Measurements from ENCODE around the gene CASP9. TPM values are rescaled to one million over a fixed set of nuclear protein-coding genes. Genes with fewer than 3 reads are reported as not detected.

The CASP9 gene
- total and polyA plus RNA-seq, 2 donors (not counting 1 experiment from before 2014, with no cell fraction given) = 5.6 to 6.4 TPM

- Histone ChIP-seq H3K4me3 (replicated peaks in 1 of 4; ENCODE audit: control extremely low read depth in 1 of 4, insufficient read depth in 1 of 4, low read depth in 3 of 4, low read length in 4 of 4) (no peak overlapping the region), H3K79me2 (ENCODE audit: control insufficient read depth, insufficient read depth, low read length) (no peaks in the 10 kb centered on the region), H3K36me3 (ENCODE audit: control insufficient read depth, insufficient read depth, low read length) (no peaks in the 10 kb centered on the region), H3K27me3 (ENCODE audit: control insufficient read depth, insufficient read depth, low read length) (peaks cover 7% of the 10 kb centered on the region), H4K20me1 (ENCODE audit: control insufficient read depth, extremely low read depth, insufficient read depth, low read length) (peaks cover 1% of the 10 kb centered on the region), H3K9me3 (ENCODE audit: control insufficient read depth, insufficient read depth, low read depth, low read length) (no peaks in the 10 kb centered on the region), H3K4me1 (ENCODE audit: control insufficient read depth, extremely low read depth, insufficient read depth, low read length) (no peaks in the 10 kb centered on the region), H2AFZ (ENCODE audit: low read length) (no peak overlapping the region), H3K9ac (ENCODE audit: insufficient read depth, low read length) (no peak overlapping the region), H3K4me2 (ENCODE audit: extremely low read depth, insufficient read depth, low read length) (no peak overlapping the region), H3K27ac (ENCODE audit: insufficient read depth, low read length) (no peak overlapping the region)
- no peak for TF ChIP-seq EZH2 (IDR thresholded peaks at IDR 0.05; ENCODE audit: low read length, missing control alignments)
- no peak for TF ChIP-seq CTCF (conservative IDR thresholded peaks at IDR 0.05 in 1 of 2, IDR thresholded peaks at IDR 0.05 in 1 of 2; ENCODE audit: low read depth in 1 of 2, low read length in 2 of 2)
- no peak for DNase-seq (ENCODE audit: low read depth in 2 of 2)
Measured at GRCh38 chr1:15443281-15443680, 80.7 kb downstream of the CASP9 start.

- Histone ChIP-seq H3K27ac (ENCODE audit: insufficient read depth, low read length) (no peak overlapping the region), H2AFZ (ENCODE audit: low read length) (no peak overlapping the region), H3K79me2 (ENCODE audit: control insufficient read depth, insufficient read depth, low read length) (no peaks in the 10 kb centered on the region), H3K4me2 (ENCODE audit: extremely low read depth, insufficient read depth, low read length) (no peak overlapping the region), H4K20me1 (ENCODE audit: control insufficient read depth, extremely low read depth, insufficient read depth, low read length) (peaks cover 1% of the 10 kb centered on the region), H3K9me3 (ENCODE audit: control insufficient read depth, insufficient read depth, low read depth, low read length) (no peaks in the 10 kb centered on the region), H3K27me3 (ENCODE audit: control insufficient read depth, insufficient read depth, low read length) (peaks cover 7% of the 10 kb centered on the region), H3K36me3 (ENCODE audit: control insufficient read depth, insufficient read depth, low read length) (no peaks in the 10 kb centered on the region), H3K9ac (ENCODE audit: insufficient read depth, low read length) (no peak overlapping the region), H3K4me3 (replicated peaks in 1 of 4; ENCODE audit: control extremely low read depth in 1 of 4, insufficient read depth in 1 of 4, low read depth in 3 of 4, low read length in 4 of 4) (no peak overlapping the region), H3K4me1 (ENCODE audit: control insufficient read depth, extremely low read depth, insufficient read depth, low read length) (no peaks in the 10 kb centered on the region)
- no peak for DNase-seq (ENCODE audit: low read depth in 2 of 2)
- no peak for TF ChIP-seq EZH2 (IDR thresholded peaks at IDR 0.05; ENCODE audit: low read length, missing control alignments)
- TF ChIP-seq CTCF (conservative IDR thresholded peaks at IDR 0.05 in 1 of 2, IDR thresholded peaks at IDR 0.05 in 1 of 2; ENCODE audit: low read depth in 1 of 2, low read length in 2 of 2) = no peak
Measured at GRCh38 chr1:15442759-15443158, 81.3 kb downstream of the CASP9 start.

GRCh38 chr1:15442119-15442518 is 81.9 kb downstream of the CASP9 start:
- H3K36me3 ChIP-seq (ENCODE audit: control insufficient read depth, insufficient read depth, low read length) = no peaks in the 10 kb centered on the region
- H3K79me2 ChIP-seq (ENCODE audit: control insufficient read depth, insufficient read depth, low read length) = no peaks in the 10 kb centered on the region
- peaks cover 7% of the 10 kb centered on the region for H3K27me3 ChIP-seq (ENCODE audit: control insufficient read depth, insufficient read depth, low read length)
- H3K9me3 ChIP-seq (ENCODE audit: control insufficient read depth, insufficient read depth, low read depth, low read length) = no peaks in the 10 kb centered on the region
- H2AFZ ChIP-seq (ENCODE audit: low read length) = no peak overlapping the region
- no peak overlapping the region for H3K4me3 ChIP-seq (replicated peaks in 1 of 4; ENCODE audit: control extremely low read depth in 1 of 4, insufficient read depth in 1 of 4, low read depth in 3 of 4, low read length in 4 of 4)
- H3K4me2 ChIP-seq (ENCODE audit: extremely low read depth, insufficient read depth, low read length) = no peak overlapping the region
- H4K20me1 ChIP-seq (ENCODE audit: control insufficient read depth, extremely low read depth, insufficient read depth, low read length) = peaks cover 1% of the 10 kb centered on the region
- H3K9ac ChIP-seq (ENCODE audit: insufficient read depth, low read length) = no peak overlapping the region
- TF ChIP-seq EZH2 (IDR thresholded peaks at IDR 0.05; ENCODE audit: low read length, missing control alignments) = no peak
- no peak overlapping the region for H3K27ac ChIP-seq (ENCODE audit: insufficient read depth, low read length)
- no peak for DNase-seq (ENCODE audit: low read depth in 2 of 2)
- H3K4me1 ChIP-seq (ENCODE audit: control insufficient read depth, extremely low read depth, insufficient read depth, low read length) = no peaks in the 10 kb centered on the region

Other genes starting within 250 kb of the CASP9 start
- gene EFHD2, start 114.3 kb downstream of the CASP9 start, total RNA-seq = 14.1 and 14.9 TPM in 2 replicates
- gene EFHD2, start 114.3 kb downstream of the CASP9 start, polyA plus RNA-seq = 23.5 and 33.7 TPM in 2 replicates
- gene CTRC, start 85.8 kb downstream of the CASP9 start, total RNA-seq = not detected in 2 replicates
- not detected in 2 replicates for gene CTRC, start 85.8 kb downstream of the CASP9 start, polyA plus RNA-seq
- gene CELA2A, start 67.5 kb downstream of the CASP9 start, total RNA-seq = not detected in 2 replicates
- gene CELA2A, start 67.5 kb downstream of the CASP9 start, polyA plus RNA-seq = not detected in 2 replicates
- not detected in 2 replicates for gene CELA2B, start 48.1 kb downstream of the CASP9 start, total RNA-seq
- not detected in 2 replicates for gene CELA2B, start 48.1 kb downstream of the CASP9 start, polyA plus RNA-seq
- 14.9 and 18.8 TPM in 2 replicates for gene DNAJC16, start 2.6 kb upstream of the CASP9 start, total RNA-seq
- 15.3 and 18.9 TPM in 2 replicates for gene DNAJC16, start 2.6 kb upstream of the CASP9 start, polyA plus RNA-seq
- gene AGMAT, start 60.8 kb upstream of the CASP9 start, total RNA-seq = 1.0 and 1.2 TPM in 2 replicates
- 0.52 and 0.53 TPM in 2 replicates for gene AGMAT, start 60.8 kb upstream of the CASP9 start, polyA plus RNA-seq
- 10.8 and 11.7 TPM in 2 replicates for gene DDI2, start 93.2 kb upstream of the CASP9 start, total RNA-seq
- gene DDI2, start 93.2 kb upstream of the CASP9 start, polyA plus RNA-seq = 6.4 and 9.3 TPM in 2 replicates
- 79.4 and 94.6 TPM in 2 replicates for gene PLEKHM2, start 160.1 kb upstream of the CASP9 start, total RNA-seq
- 27.3 and 32.3 TPM in 2 replicates for gene PLEKHM2, start 160.1 kb upstream of the CASP9 start, polyA plus RNA-seq
- 0.77 and 0.83 TPM in 2 replicates for gene SLC25A34, start 212.0 kb upstream of the CASP9 start, total RNA-seq
- gene SLC25A34, start 212.0 kb upstream of the CASP9 start, polyA plus RNA-seq = 0.23 and 0.35 TPM in 2 replicates
- gene TMEM82, start 218.3 kb upstream of the CASP9 start, total RNA-seq = not detected in 2 replicates
- not detected in 2 replicates for gene TMEM82, start 218.3 kb upstream of the CASP9 start, polyA plus RNA-seq
- 17.3 and 27.7 TPM in 2 replicates for gene FBLIM1, start 234.6 kb upstream of the CASP9 start, total RNA-seq
- 35.8 and 86.2 TPM in 2 replicates for gene FBLIM1, start 234.6 kb upstream of the CASP9 start, polyA plus RNA-seq